ENCODE results near the gene GGA1. TPM values are rescaled to one million over a fixed set of nuclear protein-coding genes. Genes with fewer than 3 reads are reported as not detected.

Gene GGA1
- total RNA-seq, 4 donors from 2014 or later, result 46.2 to 90.5 (median 60.4) TPM

DNA sequence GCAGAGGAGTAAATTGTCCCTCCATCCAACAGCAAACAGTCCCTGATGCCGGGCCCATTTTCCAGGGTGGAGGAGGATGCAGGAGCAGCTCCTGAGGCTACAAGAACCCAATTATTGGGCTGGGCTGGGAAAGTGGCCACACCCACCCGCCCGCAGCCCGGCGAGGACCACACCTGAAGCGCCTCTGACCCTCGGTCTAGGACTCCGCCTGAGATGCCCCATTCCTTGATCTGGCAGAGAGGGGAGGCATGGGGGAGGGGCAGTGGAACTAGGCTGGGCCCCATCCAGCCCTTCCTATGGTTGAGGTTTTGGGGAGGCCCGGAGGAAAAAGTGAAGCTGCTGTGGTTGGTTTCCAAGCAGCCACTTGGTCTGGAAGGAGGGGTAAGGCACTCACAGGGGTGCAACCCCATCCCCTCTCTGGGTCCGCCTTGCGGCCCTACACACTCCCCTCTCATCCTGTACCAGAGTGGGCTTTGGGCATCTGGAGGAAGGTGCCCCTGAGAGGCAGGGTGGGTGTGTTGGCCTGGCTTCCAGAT, 64.4 kb downstream of the GGA1 start:
- H3K4me1 ChIP-seq, result peaks cover 27 to 46% of the 10 kb centered on the region in 2 donors
- no peak for DNase-seq
- intact Hi-C loops (cut with DNase I), result loop anchor here (10.0 kb wide), 1 partner anchor 122 kb away; no protein-coding TSS in a partner anchor

GRCh38 chr22:37674248-37674647, 65.6 kb downstream of the GGA1 start:
- no peaks in the 10 kb centered on the region for H3K27me3 ChIP-seq
- no peaks in the 10 kb centered on the region for H3K9me3 ChIP-seq
- DNase-seq, result no peak
- H3K36me3 ChIP-seq, result no peaks in the 10 kb centered on the region
- 90 to 93% methylated on average over 11 to 12 of the region's 12 CpGs for WGBS, 2 donors
- intact Hi-C loops (cut with DNase I), result loop anchor here (10.0 kb wide), 1 partner anchor 121 kb away; no protein-coding TSS in a partner anchor
- H3K4me3 ChIP-seq (replicated peaks in 1 of 3), result no peak overlapping the region
- TF ChIP-seq, protein P1, sequence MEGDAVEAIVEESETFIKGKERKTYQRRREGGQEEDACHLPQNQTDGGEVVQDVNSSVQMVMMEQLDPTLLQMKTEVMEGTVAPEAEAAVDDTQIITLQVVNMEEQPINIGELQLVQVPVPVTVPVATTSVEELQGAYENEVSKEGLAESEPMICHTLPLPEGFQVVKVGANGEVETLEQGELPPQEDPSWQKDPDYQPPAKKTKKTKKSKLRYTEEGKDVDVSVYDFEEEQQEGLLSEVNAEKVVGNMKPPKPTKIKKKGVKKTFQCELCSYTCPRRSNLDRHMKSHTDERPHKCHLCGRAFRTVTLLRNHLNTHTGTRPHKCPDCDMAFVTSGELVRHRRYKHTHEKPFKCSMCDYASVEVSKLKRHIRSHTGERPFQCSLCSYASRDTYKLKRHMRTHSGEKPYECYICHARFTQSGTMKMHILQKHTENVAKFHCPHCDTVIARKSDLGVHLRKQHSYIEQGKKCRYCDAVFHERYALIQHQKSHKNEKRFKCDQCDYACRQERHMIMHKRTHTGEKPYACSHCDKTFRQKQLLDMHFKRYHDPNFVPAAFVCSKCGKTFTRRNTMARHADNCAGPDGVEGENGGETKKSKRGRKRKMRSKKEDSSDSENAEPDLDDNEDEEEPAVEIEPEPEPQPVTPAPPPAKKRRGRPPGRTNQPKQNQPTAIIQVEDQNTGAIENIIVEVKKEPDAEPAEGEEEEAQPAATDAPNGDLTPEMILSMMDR (IDR thresholded peaks at IDR 0.05), result no peak
- no peak for TF ChIP-seq POLR2A (IDR thresholded peaks at IDR 0.05)
- H3K4me1 ChIP-seq, result peaks cover 27 to 45% of the 10 kb centered on the region in 2 donors
- peak overlapping the region; percentile 79 to 92 (median 88) for H3K27ac ChIP-seq

More for the DNA sequence above, 64.4 kb downstream of the GGA1 start:
- WGBS, 2 donors, result 73 to 74% methylated on average over 7 to 10 of the region's 11 CpGs
- no peaks in the 10 kb centered on the region for H3K27me3 ChIP-seq
- H3K4me3 ChIP-seq (replicated peaks in 1 of 3), result no peak overlapping the region
- no peaks in the 10 kb centered on the region for H3K9me3 ChIP-seq
- no peaks in the 10 kb centered on the region for H3K36me3 ChIP-seq
- no peak overlapping the region for H3K27ac ChIP-seq
- TF ChIP-seq, protein P1 (IDR thresholded peaks at IDR 0.05), result no peak
- no peak for TF ChIP-seq POLR2A (IDR thresholded peaks at IDR 0.05)

GRCh38 chr22:37674951-37675929, 66.6 kb downstream of the GGA1 start, which contains the start of gene LGALS1:
TSS of gene LGALS1 (plus strand) at chr22:37675636. CDS start at chr22:37675703, 67 bp downstream.
- Histone ChIP-seq H3K27me3 (no peaks in the 10 kb centered on the region), H3K4me1 (peaks cover 27 to 45% of the 10 kb centered on the region in 2 donors), H3K4me3 (replicated peaks in 1 of 3) (peak within 1 kb of the TSS in 2 of 3 donors; percentile 20 to 28), H3K27ac (peak within 1 kb of the TSS; percentile 79 to 92 (median 88)), H3K9me3 (no peaks in the 10 kb centered on the region), H3K36me3 (no peaks in the 10 kb centered on the region)
- peak in 1 of 2 donors; percentile 22 for TF ChIP-seq POLR2A (IDR thresholded peaks at IDR 0.05)
- TF ChIP-seq, protein P1 (IDR thresholded peaks at IDR 0.05), result no peak
- WGBS, 2 donors, result 28 to 36% methylated on average over 10 to 22 of the region's 34 CpGs
- intact Hi-C loops (cut with DNase I), result loop anchor here (5.0 to 10.0 kb wide), 2 partner anchors 48 to 120 kb away; no protein-coding TSS in a partner anchor
- peak; percentile 89 to 94 for DNase-seq

GRCh38 chr22:37675930-37676735, 67.5 kb downstream of the GGA1 start:
- intact Hi-C loops (cut with DNase I), result loop anchor here (5.0 to 10.0 kb wide), 2 partner anchors 49 to 119 kb away; no protein-coding TSS in a partner anchor
- 33 to 41% methylated on average over 10 to 11 of the region's 17 CpGs for WGBS, 2 donors
- DNase-seq, result peak; percentile 50 to 59
- H3K4me1 ChIP-seq, result peaks cover 27 to 45% of the 10 kb centered on the region in 2 donors
- peak overlapping the region; percentile 79 to 92 (median 88) for H3K27ac ChIP-seq
- TF ChIP-seq POLR2A (IDR thresholded peaks at IDR 0.05), result no peak
- TF ChIP-seq, protein P1 (IDR thresholded peaks at IDR 0.05), result no peak
- H3K4me3 ChIP-seq (replicated peaks in 1 of 3), result peak overlapping the region in 1 of 3 donors; percentile 28
- no peaks in the 10 kb centered on the region for H3K27me3 ChIP-seq
- no peaks in the 10 kb centered on the region for H3K36me3 ChIP-seq
- H3K9me3 ChIP-seq, result no peaks in the 10 kb centered on the region

All from thyroid gland (tissue), 4 donors.